ENCODE results near the gene SARS1.

The SARS1 gene

DNA sequence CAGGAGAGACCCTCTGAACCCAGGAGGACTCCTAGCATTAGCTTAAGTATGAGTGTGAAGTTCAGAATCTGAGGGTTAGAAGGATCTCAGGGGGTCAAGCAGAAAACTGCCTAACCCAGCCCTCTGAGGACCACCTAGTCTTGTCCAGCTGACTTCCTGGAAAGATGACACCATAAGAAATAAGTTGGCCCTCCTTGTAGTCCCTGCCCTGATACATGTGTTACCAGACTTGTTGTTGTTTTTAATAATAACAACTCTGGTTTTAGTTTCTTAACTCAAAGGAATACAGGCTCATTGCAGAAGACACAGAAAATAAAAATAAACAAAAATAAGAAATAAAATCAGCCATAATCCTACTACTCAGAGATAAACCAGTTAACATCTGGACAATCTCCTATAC lies 21.8 kb upstream of the SARS1 start:
- DNase-seq (ENCODE audit: insufficient read length, low spot score) (no peak), FAIRE-seq (no peak)

DNA sequence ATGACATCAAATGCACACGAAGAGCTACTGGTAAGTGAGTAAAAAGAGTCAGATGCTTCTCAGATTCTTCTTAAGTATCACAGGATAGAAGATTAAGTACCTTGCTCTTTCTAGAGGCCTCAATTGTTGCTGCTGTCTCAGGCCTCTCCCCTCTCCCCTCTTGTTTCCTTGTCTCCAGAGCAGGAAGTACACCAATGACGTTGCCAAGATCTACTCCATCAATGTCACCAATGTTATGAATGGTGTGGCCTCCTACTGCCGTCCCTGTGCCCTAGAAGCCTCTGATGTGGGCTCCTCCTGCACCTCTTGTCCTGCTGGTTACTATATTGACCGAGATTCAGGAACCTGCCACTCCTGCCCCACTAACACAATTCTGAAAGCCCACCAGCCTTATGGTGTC lies 21.3 kb upstream of the SARS1 start:
- DNase-seq (ENCODE audit: insufficient read length, low spot score) (no peak), FAIRE-seq (no peak)

- FAIRE-seq (no peak), DNase-seq (ENCODE audit: insufficient read length, low spot score) (no peak)
These were observed 19.8 kb upstream of the SARS1 start for GRCh38 chr1:109193653-109194590.

- DNase-seq (ENCODE audit: insufficient read length, low spot score) (peak; percentile 81), FAIRE-seq (no peak)
These were observed 16.3 kb upstream of the SARS1 start for GRCh38 chr1:109197158-109198042.

DNA sequence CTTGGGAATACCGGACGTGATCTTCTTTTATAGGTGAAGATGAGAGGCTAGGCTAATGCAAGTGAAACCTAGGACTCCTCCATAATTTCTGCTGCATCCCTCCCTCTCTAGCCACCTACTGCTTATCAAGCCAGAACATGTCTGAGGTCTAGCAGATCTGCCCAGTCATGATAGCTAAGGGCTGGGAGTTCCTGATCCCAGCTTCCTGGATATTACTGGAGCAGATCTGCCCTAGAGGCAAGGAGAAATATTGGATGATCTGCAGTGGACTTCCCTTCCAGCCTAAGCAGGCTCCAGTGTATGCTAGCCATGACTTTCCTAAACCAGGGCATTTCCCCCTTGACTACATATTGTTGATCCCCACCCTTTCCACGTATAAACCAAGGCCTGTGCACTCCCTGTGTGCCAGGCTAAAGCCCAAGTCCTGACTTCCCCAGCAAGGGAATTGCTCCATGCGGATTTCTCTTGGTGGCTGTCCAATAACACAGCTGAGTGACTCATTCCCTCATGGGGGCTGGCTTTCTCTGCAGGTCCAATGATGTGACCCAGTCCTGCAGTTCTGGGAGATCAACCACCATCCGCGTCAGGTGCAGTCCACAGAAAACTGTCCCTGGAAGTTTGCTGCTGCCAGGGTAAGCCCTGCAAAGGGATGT lies 15.5 kb upstream of the SARS1 start:
- peak; percentile 52 for DNase-seq (ENCODE audit: insufficient read length, low spot score)
- no peak for FAIRE-seq

GRCh38 chr1:109198745-109199144 lies 15.0 kb upstream of the SARS1 start:
- DNase-seq (ENCODE audit: insufficient read length, low spot score): no peak
- no peak for FAIRE-seq

- FAIRE-seq (no peak), DNase-seq (ENCODE audit: insufficient read length, low spot score) (no peak)
These were observed 14.0 kb upstream of the SARS1 start for GRCh38 chr1:109199710-109200109.

DNA sequence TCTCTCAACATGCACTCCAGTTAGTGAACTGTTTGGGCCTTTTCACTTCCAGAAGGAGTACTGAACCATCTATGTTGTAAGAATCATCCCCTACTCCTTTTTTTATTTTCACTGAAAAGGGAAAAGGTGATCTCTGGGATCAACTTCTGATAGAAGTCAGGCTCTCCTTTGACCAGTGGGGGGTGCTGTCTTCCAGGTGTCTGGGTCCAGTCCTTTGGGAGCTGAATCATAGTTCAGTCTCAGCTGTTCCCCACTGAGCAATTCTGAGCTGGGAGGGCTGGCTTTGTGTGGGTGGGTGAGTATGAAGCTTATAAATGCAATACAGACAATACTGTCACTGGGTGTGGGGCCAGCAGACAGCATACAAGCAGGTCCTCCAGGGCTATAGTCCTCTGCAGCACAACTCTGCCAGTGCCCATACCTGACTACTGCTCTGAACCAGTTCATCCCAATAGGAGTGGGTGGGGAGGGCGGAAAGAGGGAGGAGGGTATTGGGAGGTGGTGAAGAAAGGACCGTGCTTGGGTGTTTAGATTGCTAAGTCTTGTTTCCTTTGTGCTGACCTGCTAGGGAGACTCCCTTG lies 12.5 kb upstream of the SARS1 start:
- DNase-seq (ENCODE audit: insufficient read length, low spot score): peak; percentile 65
- no peak for FAIRE-seq

GRCh38 chr1:109204484-109204883 lies 9.2 kb upstream of the SARS1 start:
- FAIRE-seq: no peak
- no peak for DNase-seq (ENCODE audit: insufficient read length, low spot score)

GRCh38 chr1:109206339-109206738 lies 7.4 kb upstream of the SARS1 start:
- FAIRE-seq (no peak), DNase-seq (ENCODE audit: insufficient read length, low spot score) (no peak)

GRCh38 chr1:109207467-109208103 lies 6.1 kb upstream of the SARS1 start:
- FAIRE-seq (no peak), DNase-seq (ENCODE audit: insufficient read length, low spot score) (no peak)

DNA sequence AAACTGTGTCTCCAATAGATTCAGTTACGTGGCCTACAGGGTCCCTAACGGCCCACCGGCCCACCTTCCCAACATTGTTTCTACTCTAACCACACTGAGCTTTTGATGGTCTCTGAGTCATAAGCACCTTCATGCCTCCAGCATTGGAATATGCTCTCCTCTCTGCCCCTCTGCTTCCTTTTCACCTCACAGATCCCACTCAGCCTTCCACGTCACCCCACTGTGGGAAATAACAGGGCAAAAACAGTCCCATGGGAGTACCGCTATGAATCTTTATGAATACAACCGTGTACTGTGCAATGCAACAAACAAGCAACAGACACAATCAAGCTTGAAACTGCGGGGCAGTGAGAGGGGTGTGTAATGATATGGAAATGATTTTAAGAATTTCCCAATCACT lies 5.3 kb upstream of the SARS1 start:
- DNase-seq (ENCODE audit: insufficient read length, low spot score) (no peak), FAIRE-seq (no peak)

- DNase-seq (ENCODE audit: insufficient read length, low spot score): no peak
- FAIRE-seq: no peak
These were observed 4.8 kb upstream of the SARS1 start for GRCh38 chr1:109208836-109209463.

GRCh38 chr1:109210058-109210457 lies 3.7 kb upstream of the SARS1 start:
- FAIRE-seq: no peak
- DNase-seq (ENCODE audit: insufficient read length, low spot score): no peak

GRCh38 chr1:109213345-109213823 lies 334 bp upstream of the SARS1 start:
- DNase-seq (ENCODE audit: insufficient read length, low spot score) (no peak), FAIRE-seq (no peak)

GRCh38 chr1:109214695-109215623 lies 1.2 kb downstream of the SARS1 start:
- DNase-seq (ENCODE audit: insufficient read length, low spot score) (peak; percentile 53), FAIRE-seq (no peak)

DNA sequence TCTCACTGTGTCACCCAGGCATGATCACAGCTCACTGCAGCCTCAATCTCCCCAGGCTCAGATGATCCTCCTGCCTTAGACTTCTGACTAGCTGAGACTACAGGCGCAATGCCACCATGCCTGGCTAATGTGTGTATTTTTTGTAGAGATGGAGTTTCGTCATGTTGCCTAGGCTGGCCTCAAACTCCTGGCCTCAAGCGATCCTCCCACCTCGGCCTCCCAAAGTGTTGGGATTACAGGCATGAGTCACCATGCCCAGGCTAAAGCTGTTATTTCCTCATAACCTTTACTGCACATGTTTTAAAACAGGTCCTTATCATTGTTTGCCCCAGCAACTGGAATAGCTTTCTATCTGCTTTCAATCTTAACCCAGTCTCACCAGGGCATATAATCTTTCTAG lies 2.9 kb downstream of the SARS1 start:
- FAIRE-seq: no peak

DNA sequence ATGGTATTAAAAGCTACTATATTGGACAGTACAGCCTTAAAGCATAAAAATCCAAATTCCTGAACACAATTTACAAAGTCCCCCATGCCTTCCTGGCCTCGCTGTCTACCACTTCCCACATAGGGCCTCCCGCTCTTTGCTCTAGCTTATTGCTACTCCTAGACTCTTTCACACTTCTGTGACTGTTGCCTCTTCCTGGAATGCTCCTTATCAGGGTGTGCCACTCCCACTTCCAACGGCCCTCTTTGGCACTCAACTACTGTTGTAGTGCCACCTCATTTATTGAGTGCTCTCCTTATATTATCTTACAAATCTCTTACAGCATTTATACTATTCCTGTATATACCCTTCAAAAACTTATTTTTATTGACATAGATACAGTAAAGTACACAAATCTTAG lies 4.8 kb downstream of the SARS1 start:
- FAIRE-seq (no peak), DNase-seq (ENCODE audit: insufficient read length, low spot score) (no peak)

More for the DNA sequence above, 2.9 kb downstream of the SARS1 start:
- DNase-seq (ENCODE audit: insufficient read length, low spot score): no peak

Measured in HTR-8/SVneo (cell line).